Astrocyte (in vitro differentiated cells and primary cell): Measurements from ENCODE around the gene LOC101059915.
"Not testable (repeated sequence)": the region's sequence is repeated elsewhere in the genome, so short reads cannot be mapped to it uniquely, and the experiment has no call there.

Experiments
- CTCF ChIP-seq: IDR thresholded peaks from 2 replicates; pipeline ENCODE4 v1.5.1; 2011; ENCODE audit warnings: low read depth, mild to moderate bottlenecking, inconsistent platforms, low read length, moderate library complexity; ENCODE audit not compliant: insufficient read depth
- EZH2 ChIP-seq: IDR thresholded peaks from 2 replicates; pipeline ENCODE4 v1.6.1; 2012; ENCODE audit warnings: mild to moderate bottlenecking, low read length, inconsistent platforms; ENCODE audit not compliant: insufficient read depth

DNA sequence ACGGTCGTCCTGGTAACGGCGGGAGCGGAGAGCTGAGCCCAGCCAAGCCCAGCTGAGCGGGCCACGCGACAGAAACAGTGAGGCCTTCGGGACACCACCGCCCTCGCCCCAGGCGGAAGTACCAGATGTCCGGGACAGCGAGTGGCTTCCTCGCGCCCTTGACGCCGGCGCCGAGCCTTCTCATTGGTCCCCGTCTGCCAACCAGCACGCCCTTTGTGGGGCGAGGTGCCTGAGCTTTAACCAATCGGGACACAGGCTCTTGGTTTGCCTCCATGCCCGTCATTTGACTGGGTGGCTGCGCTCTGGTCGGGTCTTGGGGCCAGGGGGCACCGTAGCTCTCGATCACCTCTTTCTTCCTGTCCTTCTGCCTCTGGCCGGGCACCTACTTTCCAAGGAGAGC is 50.8 kb downstream of the LOC101059915 start, which contains the start of gene CXorf49:
- TF ChIP-seq CTCF, EZH2: not testable (repeated sequence)
